ENCODE results near the gene CHST9. TPM values are rescaled to one million over a fixed set of nuclear protein-coding genes. Genes with fewer than 3 reads are reported as not detected.

The CHST9 gene
- total RNA-seq, 3 donors from 2014 or later, result 0.05 to 0.82 (median 0.06) TPM

DNA sequence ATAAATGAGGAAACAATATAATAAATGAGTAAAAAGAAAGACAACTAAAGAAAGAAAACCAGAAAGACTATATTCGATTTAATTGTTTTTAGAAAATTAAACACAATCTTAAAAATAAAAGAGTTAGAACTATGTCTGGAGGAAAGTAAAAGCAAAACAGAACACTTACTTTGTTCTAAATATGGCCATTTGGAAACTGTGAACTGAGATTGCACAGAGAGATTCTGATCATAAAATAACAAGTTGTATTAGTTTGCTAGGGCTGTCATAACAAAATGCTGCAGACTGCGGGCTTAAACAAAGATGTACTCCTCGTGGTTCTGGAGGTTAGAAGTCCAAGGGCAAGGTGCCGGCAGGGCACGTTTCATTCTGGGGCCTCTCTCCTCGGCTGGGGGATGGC lies 191.5 kb downstream of the CHST9 start:
- H3K9me3 ChIP-seq, result no peaks in the 10 kb centered on the region
- no peaks in the 10 kb centered on the region for H3K36me3 ChIP-seq (ENCODE audit: low read depth)
- no peak for ATAC-seq
- TF ChIP-seq, protein P1, sequence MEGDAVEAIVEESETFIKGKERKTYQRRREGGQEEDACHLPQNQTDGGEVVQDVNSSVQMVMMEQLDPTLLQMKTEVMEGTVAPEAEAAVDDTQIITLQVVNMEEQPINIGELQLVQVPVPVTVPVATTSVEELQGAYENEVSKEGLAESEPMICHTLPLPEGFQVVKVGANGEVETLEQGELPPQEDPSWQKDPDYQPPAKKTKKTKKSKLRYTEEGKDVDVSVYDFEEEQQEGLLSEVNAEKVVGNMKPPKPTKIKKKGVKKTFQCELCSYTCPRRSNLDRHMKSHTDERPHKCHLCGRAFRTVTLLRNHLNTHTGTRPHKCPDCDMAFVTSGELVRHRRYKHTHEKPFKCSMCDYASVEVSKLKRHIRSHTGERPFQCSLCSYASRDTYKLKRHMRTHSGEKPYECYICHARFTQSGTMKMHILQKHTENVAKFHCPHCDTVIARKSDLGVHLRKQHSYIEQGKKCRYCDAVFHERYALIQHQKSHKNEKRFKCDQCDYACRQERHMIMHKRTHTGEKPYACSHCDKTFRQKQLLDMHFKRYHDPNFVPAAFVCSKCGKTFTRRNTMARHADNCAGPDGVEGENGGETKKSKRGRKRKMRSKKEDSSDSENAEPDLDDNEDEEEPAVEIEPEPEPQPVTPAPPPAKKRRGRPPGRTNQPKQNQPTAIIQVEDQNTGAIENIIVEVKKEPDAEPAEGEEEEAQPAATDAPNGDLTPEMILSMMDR (IDR thresholded peaks at IDR 0.05), result no peak
- no peak overlapping the region for H3K4me3 ChIP-seq
- no peak for DNase-seq
- intact Hi-C loops (cut with DNase I, micrococcal nuclease), result no loop called here
- no peaks in the 10 kb centered on the region for H3K4me1 ChIP-seq (ENCODE audit: low read depth)

DNA sequence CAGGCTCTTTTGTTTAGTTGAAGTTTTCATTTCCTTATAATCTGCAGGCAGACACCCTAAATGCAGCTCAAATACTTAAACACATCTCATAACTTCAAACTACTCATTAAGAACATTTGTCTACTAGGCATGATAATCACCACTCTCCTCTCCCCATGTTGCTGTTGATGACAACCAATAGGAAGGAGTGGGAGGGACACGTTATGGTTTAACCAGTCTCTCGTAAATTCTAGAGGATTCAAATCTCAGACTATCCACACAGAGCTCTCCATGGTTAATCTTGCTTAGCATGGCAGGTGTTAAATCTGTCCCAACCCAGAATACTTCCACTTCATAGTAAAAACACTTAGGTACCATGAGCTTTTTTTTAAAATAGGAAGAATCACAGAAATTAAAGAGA lies 192.2 kb downstream of the CHST9 start:
- no peak for ATAC-seq
- intact Hi-C loops (cut with DNase I, micrococcal nuclease), result no loop called here
- TF ChIP-seq, protein P1 (IDR thresholded peaks at IDR 0.05), result no peak
- no peak for DNase-seq
- Histone ChIP-seq H3K4me3 (no peak overlapping the region), H3K4me1 (ENCODE audit: low read depth) (no peaks in the 10 kb centered on the region), H3K36me3 (ENCODE audit: low read depth) (no peaks in the 10 kb centered on the region), H3K9me3 (no peaks in the 10 kb centered on the region)

DNA sequence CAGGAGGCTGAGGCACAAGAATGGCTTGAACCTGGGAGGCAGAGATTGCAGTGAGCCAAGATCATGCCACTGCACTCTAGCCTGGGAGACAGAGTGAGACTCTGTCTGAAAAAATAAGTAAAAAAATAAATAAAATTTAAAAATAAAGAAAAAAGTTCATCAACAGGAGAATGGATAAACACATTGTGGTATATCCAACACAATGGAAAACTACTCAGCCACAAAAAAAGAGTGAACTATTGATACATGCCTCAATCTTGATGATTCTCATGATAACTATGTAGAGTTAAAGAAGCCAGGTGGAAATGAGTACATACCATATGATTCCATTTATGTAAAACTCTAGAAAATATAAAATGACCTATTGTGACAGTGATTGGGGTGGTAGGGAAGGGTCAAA lies 195.3 kb downstream of the CHST9 start:
- ATAC-seq, result no peak
- DNase-seq, result no peak
- TF ChIP-seq, protein P1 (IDR thresholded peaks at IDR 0.05), result no peak
- H3K4me3 ChIP-seq, result no peak overlapping the region
- no peaks in the 10 kb centered on the region for H3K9me3 ChIP-seq
- no peaks in the 10 kb centered on the region for H3K4me1 ChIP-seq (ENCODE audit: low read depth)
- H3K36me3 ChIP-seq (ENCODE audit: low read depth), result no peaks in the 10 kb centered on the region
- intact Hi-C loops (cut with DNase I, micrococcal nuclease), result no loop called here

DNA sequence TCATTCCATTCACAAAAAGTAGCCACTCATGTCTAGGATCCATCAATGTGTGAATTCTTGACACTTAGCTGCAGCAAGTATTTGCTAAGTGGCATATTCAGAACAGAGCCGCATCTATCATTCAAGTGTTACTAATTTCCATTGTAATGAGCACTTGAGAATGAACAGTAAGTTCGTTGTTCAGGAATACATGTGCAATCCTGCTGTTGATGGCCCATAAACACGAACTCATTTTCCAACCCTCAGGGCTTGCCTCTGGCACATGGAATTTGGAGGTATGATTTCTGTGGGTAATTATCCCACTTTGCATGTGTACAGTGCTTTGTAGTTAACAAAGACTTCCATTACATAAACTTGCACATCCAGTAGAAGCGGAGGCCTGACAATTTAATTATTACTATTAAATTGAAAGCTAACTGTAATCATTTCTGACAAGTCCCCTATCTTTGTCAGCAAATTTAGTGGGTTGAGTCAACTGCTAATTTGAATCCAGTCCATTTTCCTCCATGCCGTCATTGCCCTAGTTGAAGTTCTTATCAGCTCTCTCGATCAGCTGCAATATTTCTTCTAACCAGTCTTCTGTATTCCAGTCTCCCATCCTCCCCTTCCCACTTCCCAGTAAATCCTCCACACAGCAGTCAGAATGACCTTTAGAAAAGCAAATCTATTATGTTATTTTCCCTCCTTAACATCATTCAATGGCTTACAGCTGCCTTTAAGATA lies 203.6 kb downstream of the CHST9 start:
- intact Hi-C loops (cut with DNase I, micrococcal nuclease), result no loop called here
- ATAC-seq, result no peak
- Histone ChIP-seq H3K4me1 (ENCODE audit: low read depth) (no peaks in the 10 kb centered on the region), H3K36me3 (ENCODE audit: low read depth) (no peaks in the 10 kb centered on the region), H3K9me3 (no peaks in the 10 kb centered on the region), H3K4me3 (no peak overlapping the region)
- DNase-seq, result no peak
- TF ChIP-seq, protein P1 (IDR thresholded peaks at IDR 0.05), result no peak

DNA sequence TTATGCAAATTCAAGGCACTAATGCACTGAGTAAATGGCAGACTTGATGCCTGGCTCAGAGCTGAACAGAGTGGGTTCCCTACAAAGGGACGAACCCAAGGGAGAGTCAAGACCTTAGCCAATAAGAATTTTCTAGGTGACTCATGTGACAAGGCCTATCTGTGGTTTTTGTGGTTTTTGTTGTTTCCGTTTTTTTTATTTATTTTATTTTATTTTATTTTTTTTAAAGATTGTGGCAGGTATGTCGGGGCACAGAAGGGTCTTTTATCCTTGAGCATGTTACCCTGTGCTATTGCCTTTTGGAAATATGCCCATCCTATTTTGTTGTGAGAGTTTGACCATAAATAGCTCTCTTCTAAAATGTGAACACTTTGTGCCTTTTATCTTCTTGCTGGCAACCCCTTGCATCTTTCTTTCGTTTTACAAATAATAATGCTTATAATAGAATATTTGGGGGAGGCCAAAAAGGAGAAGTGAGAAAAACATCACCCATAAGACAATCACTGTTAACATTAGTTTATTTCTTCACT lies 206.2 kb downstream of the CHST9 start:
- TF ChIP-seq, protein P1 (IDR thresholded peaks at IDR 0.05), result no peak
- intact Hi-C loops (cut with DNase I, micrococcal nuclease), result no loop called here
- ATAC-seq (no peak), DNase-seq (no peak)
- no peaks in the 10 kb centered on the region for H3K36me3 ChIP-seq (ENCODE audit: low read depth)
- H3K4me3 ChIP-seq, result no peak overlapping the region
- no peaks in the 10 kb centered on the region for H3K4me1 ChIP-seq (ENCODE audit: low read depth)
- H3K9me3 ChIP-seq, result no peaks in the 10 kb centered on the region

All from mucosa of descending colon (tissue), 3 donors.